ENCODE measurements around the gene IFI27L2.

IFI27L2 gene

DNA sequence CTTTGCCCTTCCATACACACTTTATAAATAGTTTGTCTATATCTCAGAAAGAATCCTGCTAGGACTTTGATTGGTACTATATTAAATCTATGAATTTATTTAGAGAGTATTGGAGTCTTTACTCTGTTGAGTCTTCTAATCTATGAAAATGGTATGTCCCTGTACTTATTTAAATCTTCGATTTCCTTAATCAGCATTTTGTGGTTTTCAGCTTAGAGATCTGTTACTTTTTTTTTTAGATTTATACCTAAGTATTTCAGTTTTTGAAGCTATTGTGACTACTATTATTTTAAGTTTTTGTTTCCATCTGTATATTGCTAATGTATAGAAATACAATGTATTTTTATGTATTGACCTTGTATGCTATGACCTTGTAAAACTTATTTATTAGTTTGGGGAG is 13.4 kb upstream of the IFI27L2 start:
- no peaks in the 10 kb centered on the region for H3K36me3 ChIP-seq
- TF ChIP-seq, protein P1, sequence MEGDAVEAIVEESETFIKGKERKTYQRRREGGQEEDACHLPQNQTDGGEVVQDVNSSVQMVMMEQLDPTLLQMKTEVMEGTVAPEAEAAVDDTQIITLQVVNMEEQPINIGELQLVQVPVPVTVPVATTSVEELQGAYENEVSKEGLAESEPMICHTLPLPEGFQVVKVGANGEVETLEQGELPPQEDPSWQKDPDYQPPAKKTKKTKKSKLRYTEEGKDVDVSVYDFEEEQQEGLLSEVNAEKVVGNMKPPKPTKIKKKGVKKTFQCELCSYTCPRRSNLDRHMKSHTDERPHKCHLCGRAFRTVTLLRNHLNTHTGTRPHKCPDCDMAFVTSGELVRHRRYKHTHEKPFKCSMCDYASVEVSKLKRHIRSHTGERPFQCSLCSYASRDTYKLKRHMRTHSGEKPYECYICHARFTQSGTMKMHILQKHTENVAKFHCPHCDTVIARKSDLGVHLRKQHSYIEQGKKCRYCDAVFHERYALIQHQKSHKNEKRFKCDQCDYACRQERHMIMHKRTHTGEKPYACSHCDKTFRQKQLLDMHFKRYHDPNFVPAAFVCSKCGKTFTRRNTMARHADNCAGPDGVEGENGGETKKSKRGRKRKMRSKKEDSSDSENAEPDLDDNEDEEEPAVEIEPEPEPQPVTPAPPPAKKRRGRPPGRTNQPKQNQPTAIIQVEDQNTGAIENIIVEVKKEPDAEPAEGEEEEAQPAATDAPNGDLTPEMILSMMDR (IDR thresholded peaks at IDR 0.05) = no peak
- H3K4me3 ChIP-seq (ENCODE audit: low read depth in 1 of 2, low read length in 1 of 2) = no peak overlapping the region
- H3K27ac ChIP-seq = no peak overlapping the region
- H3K4me1 ChIP-seq (ENCODE audit: control insufficient read depth in 1 of 2, insufficient read depth in 1 of 2, low read depth in 1 of 2, low read length in 1 of 2) = peaks cover 12 to 18% of the 10 kb centered on the region in 2 experiments
- H3K9me3 ChIP-seq = no peaks in the 10 kb centered on the region
- H3K27me3 ChIP-seq = no peaks in the 10 kb centered on the region

DNA sequence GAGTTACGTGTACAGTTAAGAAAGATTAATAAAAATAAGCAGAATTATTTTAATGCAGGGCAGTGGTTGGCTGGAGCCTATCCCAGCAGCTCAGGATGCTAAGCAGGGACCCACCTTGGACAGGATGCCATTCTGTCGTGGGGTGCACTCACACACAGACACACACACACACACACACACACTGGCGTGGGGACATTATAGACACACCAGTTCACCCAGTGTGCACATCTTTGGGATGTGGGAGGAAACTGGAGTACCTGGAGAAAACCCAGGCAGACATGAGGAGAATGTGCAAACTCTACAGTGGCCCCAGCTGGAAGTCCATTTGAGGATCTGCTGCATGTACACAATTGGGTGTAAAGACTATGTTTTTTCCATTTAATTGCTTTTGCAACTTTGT is 12.8 kb upstream of the IFI27L2 start:
- Histone ChIP-seq H3K4me1 (ENCODE audit: control insufficient read depth in 1 of 2, insufficient read depth in 1 of 2, low read depth in 1 of 2, low read length in 1 of 2) (peaks cover 12 to 18% of the 10 kb centered on the region in 2 experiments), H3K27me3 (peaks cover under 1% of the 10 kb centered on the region), H3K36me3 (no peaks in the 10 kb centered on the region), H3K27ac (no peak overlapping the region), H3K9me3 (no peaks in the 10 kb centered on the region), H3K4me3 (ENCODE audit: low read depth in 1 of 2, low read length in 1 of 2) (no peak overlapping the region)
- TF ChIP-seq, protein P1 (IDR thresholded peaks at IDR 0.05) = no peak

DNA sequence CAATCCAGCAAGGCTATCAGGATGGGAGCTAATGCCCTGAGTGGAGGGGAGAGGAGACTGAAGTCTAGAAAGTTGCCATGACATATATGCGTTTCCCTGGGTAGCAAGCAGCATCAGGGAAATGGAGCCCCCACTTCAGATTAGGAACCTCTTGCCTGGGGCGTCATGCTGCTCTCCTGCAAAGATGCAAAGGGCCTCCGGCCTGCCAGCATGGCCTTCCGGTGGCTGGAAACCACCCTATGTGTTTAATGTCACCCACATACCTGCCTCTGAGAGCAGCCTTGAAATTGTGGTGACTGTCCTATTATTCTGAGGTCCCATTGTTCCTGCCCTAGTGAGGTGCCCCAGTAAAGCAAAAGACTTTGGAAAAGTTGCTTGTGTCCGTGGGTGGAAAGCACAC is 10.0 kb upstream of the IFI27L2 start:
- Histone ChIP-seq H3K9me3 (no peaks in the 10 kb centered on the region), H3K27ac (no peak overlapping the region), H3K4me3 (ENCODE audit: low read depth in 1 of 2, low read length in 1 of 2) (no peak overlapping the region), H3K36me3 (no peaks in the 10 kb centered on the region), H3K27me3 (peaks cover 19% of the 10 kb centered on the region), H3K4me1 (ENCODE audit: control insufficient read depth in 1 of 2, insufficient read depth in 1 of 2, low read depth in 1 of 2, low read length in 1 of 2) (peaks cover under 1 to 1% of the 10 kb centered on the region in 2 experiments)
- TF ChIP-seq, protein P1 (IDR thresholded peaks at IDR 0.05) = no peak

DNA sequence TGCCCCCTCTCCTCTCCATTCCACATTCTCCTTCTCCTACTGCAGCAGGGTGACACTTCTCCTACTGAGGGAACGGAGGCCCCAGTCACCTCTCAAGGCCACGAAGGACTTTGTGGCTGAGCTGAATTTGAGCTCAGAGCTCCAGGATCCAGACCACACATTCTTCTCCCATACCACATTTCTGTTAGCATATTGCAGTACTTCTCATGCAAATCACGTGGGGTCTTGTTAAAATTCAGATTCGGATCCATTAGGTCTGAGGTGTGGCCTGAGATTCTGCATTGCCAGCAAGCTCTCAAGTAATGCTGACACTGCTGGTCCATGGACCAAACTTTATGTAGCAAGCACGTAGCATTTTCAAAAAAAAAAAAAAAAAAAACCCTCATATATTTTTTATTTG is 9.6 kb upstream of the IFI27L2 start:
- Histone ChIP-seq H3K9me3 (no peaks in the 10 kb centered on the region), H3K27ac (no peak overlapping the region), H3K36me3 (no peaks in the 10 kb centered on the region), H3K27me3 (peaks cover 22% of the 10 kb centered on the region), H3K4me1 (ENCODE audit: control insufficient read depth in 1 of 2, insufficient read depth in 1 of 2, low read depth in 1 of 2, low read length in 1 of 2) (no peaks in the 10 kb centered on the region), H3K4me3 (ENCODE audit: low read depth in 1 of 2, low read length in 1 of 2) (no peak overlapping the region)
- TF ChIP-seq, protein P1 (IDR thresholded peaks at IDR 0.05) = no peak

DNA sequence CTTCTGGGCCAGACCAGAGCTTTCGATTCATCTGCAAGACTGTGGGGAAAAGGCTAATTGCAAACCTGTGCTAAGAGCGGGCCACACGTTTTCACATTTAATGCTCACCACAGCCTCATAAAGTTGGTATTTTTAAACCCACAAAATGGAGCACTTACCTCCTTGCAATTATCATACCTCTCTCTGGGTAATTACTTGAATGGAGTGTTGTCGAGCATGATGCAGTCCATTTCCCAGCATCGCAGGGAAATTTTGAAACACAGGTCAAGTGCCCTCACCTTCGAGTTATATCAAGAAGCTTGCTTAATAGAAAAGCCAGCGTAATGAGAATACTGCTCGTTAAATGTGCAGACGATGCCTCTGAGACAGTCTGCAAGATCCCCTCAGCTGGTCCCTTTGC is 8.8 kb upstream of the IFI27L2 start:
- H3K4me1 ChIP-seq (ENCODE audit: control insufficient read depth in 1 of 2, insufficient read depth in 1 of 2, low read depth in 1 of 2, low read length in 1 of 2) = no peaks in the 10 kb centered on the region
- no peaks in the 10 kb centered on the region for H3K36me3 ChIP-seq
- TF ChIP-seq, protein P1 (IDR thresholded peaks at IDR 0.05) = no peak
- H3K27ac ChIP-seq = no peak overlapping the region
- no peak overlapping the region for H3K4me3 ChIP-seq (ENCODE audit: low read depth in 1 of 2, low read length in 1 of 2)
- H3K27me3 ChIP-seq = peaks cover 25% of the 10 kb centered on the region
- no peaks in the 10 kb centered on the region for H3K9me3 ChIP-seq
